HepG2 (cell line): ENCODE data around the gene CSNK1D. TPM values are rescaled to one million over a fixed set of nuclear protein-coding genes. Genes with fewer than 3 reads are reported as not detected.

ENCODE experiments used
- ATAC-seq: fragments of 200-7000 bp; cut with Tn5 transposase; 3 replicates; pipeline ENCODE4 v1.9.1; 2020; ENCODE audit warnings: mild to moderate bottlenecking, moderate library complexity
- BruUV-seq: library from RNA; stranded (reverse); fragments of 400-500 nt; replicated peaks from 2 replicates; lab custom pipeline; 2021; lab: Mats Ljungman, UMichigan
- CTCF ChIA-PET: fragments of 300-600 bp; formaldehyde crosslinking; extraction: SDS; loops from one replicate; lab custom pipeline; 2021; ENCODE audit warnings: low total read pairs, inconsistent platforms, low intra/inter-chr PET ratio; lab: Yijun Ruan, JAX
- POLR2A ChIA-PET: fragments of 350-600 bp; sonication (Branson Sonifier 250); formaldehyde crosslinking; loops from one replicate; lab custom pipeline; 2020; ENCODE audit warnings: antibody characterized with exemption, inconsistent platforms; lab: Yijun Ruan, JAX
- DNase-seq: peaks from one replicate; pipeline ENCODE4 v3.0.0-alpha.2; 2015; ENCODE audit warnings: low spot score
- FAIRE-seq: peaks from 3 replicates; lab custom pipeline; 2011; peaks lifted over from hg19 to GRCh38; lab: Jason Lieb, UNC
- H2AFZ ChIP-seq: one replicate; pipeline ENCODE4 v1.6.1; 2011; ENCODE audit warnings: low read length, inconsistent platforms
- H3K27ac ChIP-seq: fragments of 300-600 bp; 3 replicates; pipeline ENCODE4 v1.8.0; 2011; ENCODE audit warnings: mixed run types, mild to moderate bottlenecking, mixed read lengths, low read length, inconsistent platforms; ENCODE audit not compliant: insufficient read depth; ENCODE audit errors: extremely low read length
- H3K27me3 ChIP-seq, 2 experiments: fragments of 200-600 bp in 1 of 2; 2 replicates in 1 of 2; 3 replicates in 1 of 2; pipeline versions ENCODE4 v1.6.0 to v1.8.0; 2011; ENCODE audit warnings: low read length in 2 of 2, mild to moderate bottlenecking in 2 of 2, moderate library complexity in 2 of 2, inconsistent platforms in 1 of 2; ENCODE audit not compliant: insufficient read depth in 2 of 2, control insufficient read depth in 1 of 2
- H3K36me3 ChIP-seq, 2 experiments: fragments of 200-600 bp in 1 of 2; replicated peaks in 1 of 2; 2 replicates in 1 of 2; 3 replicates in 1 of 2; pipeline versions ENCODE4 v1.5.1 to v1.8.0; 2011; ENCODE audit warnings: low read length in 2 of 2, inconsistent platforms in 1 of 2; ENCODE audit not compliant: insufficient read depth in 2 of 2, control insufficient read depth in 1 of 2
- H3K4me1 ChIP-seq: 2 replicates; pipeline ENCODE4 v1.5.1; 2012; ENCODE audit warnings: low read length, inconsistent platforms; ENCODE audit not compliant: insufficient read depth
- H3K4me2 ChIP-seq: 2 replicates; pipeline ENCODE4 v1.6.0; 2011; ENCODE audit warnings: low read depth, low read length, inconsistent platforms
- H3K4me3 ChIP-seq, 3 experiments: fragments of 200-600 bp in 1 of 3; sonication (generic), shearing (Covaris generic) in 1 of 3; replicated peaks in 1 of 3; 2 replicates each; pipeline ENCODE4 v1.5.1; 2011 to 2016; ENCODE audit warnings: low read length in 3 of 3, inconsistent platforms in 2 of 3, low read depth in 2 of 3, mild to moderate bottlenecking in 2 of 3, control low read depth in 1 of 3, mixed read lengths in 1 of 3; ENCODE audit not compliant: insufficient read depth in 1 of 3
- H3K79me2 ChIP-seq: one replicate; pipeline ENCODE4 v1.6.1; 2011; ENCODE audit warnings: low read length, inconsistent platforms; ENCODE audit not compliant: insufficient read depth
- H3K9ac ChIP-seq: 2 replicates; pipeline ENCODE4 v1.6.0; 2011; ENCODE audit warnings: mild to moderate bottlenecking, low read depth, low read length, inconsistent platforms; ENCODE audit not compliant: insufficient read depth
- H3K9me3 ChIP-seq: 2 replicates; pipeline ENCODE4 v1.5.1; 2012; ENCODE audit warnings: mild to moderate bottlenecking, low read length
- H4K20me1 ChIP-seq: 2 replicates; pipeline ENCODE4 v1.6.0; 2011; ENCODE audit warnings: inconsistent platforms, mild to moderate bottlenecking, low read length, moderate library complexity; ENCODE audit not compliant: insufficient read depth
- AGO2 ChIP-seq: fragments of 200-400 bp; formaldehyde crosslinking; optimal IDR thresholded peaks from 2 replicates; pipeline ENCODE3; 2017; ENCODE audit warnings: mild to moderate bottlenecking, low read depth, low read length, moderate library complexity
- AKAP8 ChIP-seq: sonication (generic); formaldehyde crosslinking; IDR thresholded peaks from 2 replicates; pipeline ENCODE4 v1.5.1; 2020; ENCODE audit warnings: mild to moderate bottlenecking, missing genetic modification reagents
- ASH2L ChIP-seq: fragments of 300-600, 200-600 bp; sonication (generic); IDR thresholded peaks from 2 replicates; pipeline ENCODE4 v1.7.0; 2017; ENCODE audit warnings: low read depth, mild to moderate bottlenecking, moderate library complexity, mixed read lengths, low read length; ENCODE audit not compliant: insufficient read length
- DNMT3B ChIP-seq: conservative IDR thresholded peaks from 2 replicates; pipeline ENCODE4 v1.6.1; 2016; ENCODE audit warnings: missing biosample characterization, control low read depth
- HDAC1 ChIP-seq: sonication (generic); formaldehyde crosslinking; IDR thresholded peaks from 2 replicates; pipeline ENCODE4 v1.5.1; 2020; ENCODE audit warnings: mild to moderate bottlenecking, missing genetic modification reagents
- HMGXB3 ChIP-seq: sonication (generic); formaldehyde crosslinking; IDR thresholded peaks from 2 replicates; pipeline ENCODE4 v1.4.0; 2020; ENCODE audit warnings: missing genetic modification reagents, borderline replicate concordance
- HNRNPH1 ChIP-seq: fragments of 200-400 bp; formaldehyde crosslinking; optimal IDR thresholded peaks from 2 replicates; pipeline ENCODE3; 2017; ENCODE audit warnings: mild to moderate bottlenecking, low read depth, low read length
- MAFK ChIP-seq, 2 experiments: IDR thresholded peaks in 1 of 2; conservative IDR thresholded peaks in 1 of 2; 2 replicates each; pipeline ENCODE4 v1.6.1; 2011; ENCODE audit warnings: improper control_type of control experiment in 2 of 2, low read length in 2 of 2
- RFXAP ChIP-seq: sonication (generic); formaldehyde crosslinking; IDR thresholded peaks from 2 replicates; pipeline ENCODE4 v1.4.0; 2020; ENCODE audit warnings: missing genetic modification reagents, borderline replicate concordance
- UBTF ChIP-seq: sonication (generic); formaldehyde crosslinking; IDR thresholded peaks from 2 replicates; pipeline ENCODE4 v1.4.0; 2020; ENCODE audit warnings: mild to moderate bottlenecking, missing genetic modification reagents
- ZFX ChIP-seq: sonication (generic); formaldehyde crosslinking; IDR thresholded peaks from 2 replicates; pipeline ENCODE4 v1.4.0; 2020; ENCODE audit warnings: mild to moderate bottlenecking, low read depth, missing genetic modification reagents, moderate library complexity
- ZNF781 ChIP-seq: sonication (generic); formaldehyde crosslinking; IDR thresholded peaks from 2 replicates; pipeline ENCODE4 v1.5.1; 2020; ENCODE audit warnings: borderline replicate concordance, mild to moderate bottlenecking, missing genetic modification reagents; ENCODE audit errors: not compliant biosample characterization
- ZNF839 ChIP-seq: sonication (generic); formaldehyde crosslinking; IDR thresholded peaks from 2 replicates; pipeline ENCODE4 v1.4.0; 2020; ENCODE audit warnings: missing genetic modification reagents, mild to moderate bottlenecking, borderline replicate concordance
- ZNF891 ChIP-seq: sonication (generic); formaldehyde crosslinking; IDR thresholded peaks from 2 replicates; pipeline ENCODE4 v1.5.0; 2020; ENCODE audit warnings: mild to moderate bottlenecking, missing genetic modification reagents
- WGBS: methylation state at CpG from one replicate; pipeline ENCODE4 v1.1.6; 2017; ENCODE audit warnings: low lambda C conversion rate; 5-methylcytosine and 5-hydroxymethylcytosine counted together
- in situ Hi-C: cut with HindIII; loops from 2 replicates; pipeline ENCODE4 v1.10.0; 2017; ENCODE audit warnings: low pct_unique_long_range_greater_than_20kb; ENCODE audit not compliant: extremely low pct_ligation_motif_present
- intact Hi-C: fragments of 100-400 bp; cut with micrococcal nuclease; formaldehyde crosslinking; loops from one replicate; pipeline ENCODE4 v1.10.0; 2022; ENCODE audit not compliant: unreplicated experiment
- polyA plus RNA-seq, 8 experiments: library from polyadenylated mRNA; depleted of rRNA in 3 of 8; stranded (reverse) in 7 of 8; unstranded in 1 of 8; fragments of >200 nt; fragmentation: Illumina TruSeq in 4 of 8; extraction: Trizol in 4 of 8; gene quantifications; 2 replicates each; pipeline versions ENCODE4 v1.2.1 to v1.2.3, GENCODE V29; 2011 to 2016; ENCODE audit warnings: low read depth in 4 of 8, missing spikeins in 1 of 8, mixed read lengths in 1 of 8; ENCODE audit not compliant: insufficient read depth in 1 of 8
- total RNA-seq, 5 experiments: library from RNA; depleted of rRNA; stranded (reverse); fragments of >200 nt; fragmentation: Illumina TruSeq; extraction: Trizol; gene quantifications; 2 replicates each; pipeline ENCODE4 v1.2.3, GENCODE V29; 2016; ENCODE audit warnings: low read depth in 1 of 5

CSNK1D gene
- total and polyA plus RNA-seq, 2 of the 13 experiments (the other 11 are each of a cell fraction or from before 2014, with no cell fraction given) = 31.5 to 128 TPM

GRCh38 chr17:82272495-82273326 is 789 bp downstream of the CSNK1D start (continued):
- 0 out of 2 replicates have a peak, but pooled peaks have one; percentile 18 for TF ChIP-seq HMGXB3 (CRISPR knock-in tag)

- peak overlapping the region in 1 of 3 experiments; percentile 88; a peak in 1 of 6 replicates for H3K4me3 ChIP-seq
- TF ChIP-seq HDAC1 (CRISPR knock-in tag) (0 out of 2 replicates have a peak, but pooled peaks have one; percentile 13), UBTF (CRISPR knock-in tag) (0 out of 2 replicates have a peak, but pooled peaks have one; percentile 3), ZNF891 (CRISPR knock-in tag) (no peak), ZFX (0 out of 2 replicates have a peak, but pooled peaks have one; percentile 28), ZNF839 (CRISPR knock-in tag) (no peak), AGO2 (no peak), HNRNPH1 (no peak), ASH2L (no peak), ZNF781 (no peak), RFXAP (CRISPR knock-in tag) (no peak), MAFK (conservative IDR thresholded peaks at IDR 0.05 in 1 of 2, IDR thresholded peaks at IDR 0.05 in 1 of 2; ENCODE audit: low read length in 2 of 2) (peak; percentile 65 to 66), AKAP8 (CRISPR knock-in tag) (0 out of 2 replicates have a peak, but pooled peaks have one; percentile 14), DNMT3B (no peak)
These were observed 2.1 kb downstream of the CSNK1D start for GRCh38 chr17:82271401-82271800.

More at GRCh38 chr17:82271401-82271800, 2.1 kb downstream of the CSNK1D start:
- ATAC-seq = no peak
- DNase-seq = no peak
- H2AFZ ChIP-seq = no peak overlapping the region
- no TSS peak for BruUV-seq
- peak overlapping the region; percentile 35; the same call in 1 of the 2 replicates for H3K9ac ChIP-seq
- FAIRE-seq = no peak
- no peak overlapping the region for H3K27ac ChIP-seq
- in situ Hi-C loops = no loop called here
- peaks cover 59% of the 10 kb centered on the region for H4K20me1 ChIP-seq
- ChIA-PET CTCF (no interaction called here), POLR2A (interaction anchor here (1.0 to 10.6 kb wide), 6 partner anchors 12 to 35 kb away, joined by 3 to 119 read pairs (median 5); no protein-coding TSS in a partner anchor)
- intact Hi-C loops = no loop called here
- peaks cover 80% of the 10 kb centered on the region for H3K4me1 ChIP-seq
- H3K4me2 ChIP-seq = peak overlapping the region; percentile 96
- H3K36me3 ChIP-seq = peaks cover 5 to 22% of the 10 kb centered on the region in 2 experiments; a peak in 4 of 5 replicates
- 95% methylated on average over 6 of the region's 6 CpGs for WGBS
- peaks cover 59% of the 10 kb centered on the region for H3K79me2 ChIP-seq
- no peaks in the 10 kb centered on the region for H3K9me3 ChIP-seq
- H3K27me3 ChIP-seq = no peaks in the 10 kb centered on the region; a peak in 1 of 5 replicates
